Tibial nerve (tissue), 3 donors: ENCODE results near the gene ZNF519.
A peak's percentile ranks its signal among the peaks of the same experiment; 100 is the strongest.

Experiments used
- CTCF ChIP-seq, 5 experiments: fragments of 200-600 bp in 3 of 5; fragments of 450-650 bp in 2 of 5; sonication (generic) in 3 of 5; IDR thresholded peaks; one replicate each; pipeline ENCODE4 v1.5.1; 2016 to 2019; ENCODE audit warnings: antibody characterized with exemption in 5 of 5, mild to moderate bottlenecking in 3 of 5, moderate library complexity in 2 of 5
- POLR2A ChIP-seq, 2 donors: fragments of 450-650 bp; IDR thresholded peaks; one replicate each; pipeline ENCODE4 v1.6.1; 2017; ENCODE audit warnings: antibody characterized with exemption in 2 of 2, mild to moderate bottlenecking in 2 of 2, moderate library complexity in 2 of 2

DNA sequence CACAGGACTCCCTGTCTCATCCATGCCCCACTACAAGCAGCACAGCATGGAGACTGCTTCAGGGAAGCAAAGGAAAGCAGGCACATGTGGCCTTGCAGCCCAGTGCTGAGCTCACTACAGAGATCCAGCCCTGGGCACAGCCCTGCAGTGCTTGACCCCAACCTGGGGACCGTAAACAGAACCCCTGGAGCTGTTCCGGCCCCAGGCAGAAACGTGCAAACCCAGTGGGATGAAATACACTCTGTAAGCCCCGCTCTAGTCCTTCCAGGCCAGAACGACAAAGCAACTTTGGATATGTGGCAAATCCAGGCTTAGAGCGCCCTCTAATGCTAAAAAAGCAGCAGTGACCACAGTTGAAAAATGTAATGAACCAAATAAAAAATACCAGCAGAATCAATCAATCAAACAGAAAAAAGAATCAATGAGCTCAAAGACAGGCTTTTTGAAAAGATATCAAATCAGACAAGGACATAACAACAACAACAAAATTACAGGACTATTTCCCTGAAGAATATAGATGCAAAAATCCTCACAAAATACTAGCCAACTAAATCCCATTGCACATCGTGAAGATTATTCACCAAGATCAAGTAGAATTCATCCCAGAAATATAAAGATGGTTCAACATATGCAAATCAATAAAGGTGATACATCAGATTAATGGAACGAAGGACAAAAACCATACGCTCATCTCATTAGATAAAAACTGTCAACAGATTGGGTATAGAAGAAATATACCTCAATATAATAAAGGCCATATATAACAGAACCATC, 45.6 kb downstream of the ZNF519 start:
- TF ChIP-seq CTCF (IDR thresholded peaks at IDR 0.05) (peak in 4 of 5 experiments; percentile 17 to 42 (median 24)), POLR2A (IDR thresholded peaks at IDR 0.05) (no peak)
